SKM-1 treated with dmso at 0.1 percent for 144 hours (cell line): Measurements from ENCODE around the gene TRIM67.
"Not testable (repeated sequence)": the region's sequence is repeated elsewhere in the genome, so short reads cannot be mapped to it uniquely, and the experiment has no call there.

Experiments
- DNase-seq: peaks from one replicate; lab custom pipeline; 2025; ENCODE audit not compliant: unreplicated experiment; lab: John Stamatoyannopoulos, UW

The TRIM67 gene

DNA sequence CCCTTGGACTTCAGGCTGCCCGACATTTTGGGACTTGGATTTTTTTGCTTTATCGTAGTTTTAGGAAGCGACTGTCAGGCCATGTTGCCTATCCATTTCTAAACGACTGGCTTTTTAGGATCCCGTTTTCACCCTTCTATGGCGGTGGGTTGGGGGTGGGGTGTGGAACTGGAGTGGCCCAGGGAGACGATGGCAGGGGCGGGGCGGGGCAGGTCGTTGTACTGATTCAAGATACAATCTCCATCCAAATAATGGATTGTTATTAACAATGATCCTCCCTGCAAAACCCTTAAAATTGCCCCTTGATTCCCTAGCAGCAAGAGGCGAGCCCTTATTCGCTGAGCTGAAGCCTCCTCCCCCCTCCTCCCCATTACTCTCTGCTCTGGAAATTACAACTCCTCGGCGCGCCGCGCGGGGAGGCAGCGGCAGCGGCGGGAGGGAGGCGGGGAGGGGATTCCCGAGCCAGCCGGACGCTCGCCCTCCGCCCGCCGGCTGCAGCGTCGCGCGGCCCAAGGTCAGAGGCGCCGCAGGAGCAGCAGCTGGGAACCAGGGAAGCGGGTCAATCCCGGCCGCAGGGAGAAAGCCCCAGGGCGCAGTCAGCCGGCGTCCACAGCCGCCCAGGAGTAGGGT lies at the start of gene TRIM67:
Gene TRIM67 (plus strand): TSS at position 392 of the 630 bp plus-strand sequence. CDS start 912 bp downstream, outside the sequence.
- no peak for DNase-seq

- no peak for DNase-seq
Observed at GRCh38 chr1:231116738-231117137, 45.1 kb upstream of the TRIM67 start.

DNA sequence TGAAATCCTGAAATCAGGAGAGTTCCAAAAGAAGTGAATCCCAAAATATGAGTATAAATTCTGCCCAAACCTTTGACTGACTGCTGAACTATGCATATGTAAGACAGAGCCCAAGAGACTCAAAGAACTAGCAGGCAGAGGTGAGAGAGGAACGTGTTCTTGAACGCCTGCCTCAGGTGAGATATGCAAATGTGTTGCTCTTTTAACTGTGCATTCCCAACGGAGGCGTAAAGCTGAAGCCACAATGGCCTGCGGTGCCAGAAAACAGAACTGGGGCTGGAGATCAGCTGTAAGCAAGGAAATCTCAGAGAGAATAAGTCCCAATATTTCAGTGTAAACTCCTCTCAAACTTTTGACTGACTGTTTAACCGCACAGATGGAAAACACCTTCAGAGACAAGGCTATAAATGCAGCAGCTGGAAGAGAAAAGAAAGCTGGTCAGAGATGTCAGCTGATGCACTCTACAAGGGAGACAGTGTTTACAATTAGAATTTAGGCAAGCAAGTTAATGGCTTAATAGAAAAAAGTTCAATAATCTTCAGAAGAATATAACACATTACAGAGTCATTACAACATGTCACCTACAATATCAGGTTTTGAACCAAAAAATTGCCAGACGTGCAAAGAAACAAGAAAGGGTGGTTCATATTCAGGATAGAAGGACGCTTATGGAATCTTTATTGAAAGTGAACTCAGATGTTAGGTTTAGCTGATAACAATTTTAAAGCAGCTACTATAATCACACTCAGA lies 43.0 kb upstream of the TRIM67 start:
- DNase-seq: no peak

DNA sequence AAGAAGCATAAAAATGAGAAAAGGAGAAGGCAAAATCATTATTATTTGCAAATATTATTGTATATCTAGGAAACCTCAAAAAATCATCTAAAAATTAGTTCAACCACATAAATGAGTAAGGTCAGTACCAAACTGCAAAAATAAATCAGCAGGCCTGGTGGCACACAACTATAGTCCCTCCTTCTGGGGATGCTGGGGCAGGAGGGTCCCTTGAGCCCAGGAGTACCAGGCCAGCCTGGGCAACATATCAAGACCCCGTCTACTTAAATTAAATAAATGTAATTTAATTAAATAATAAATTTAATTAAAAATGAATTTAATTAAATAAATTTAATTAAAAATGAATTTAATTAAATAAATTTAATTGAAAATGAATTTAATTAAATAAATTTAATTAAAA lies 40.3 kb upstream of the TRIM67 start:
- peak; percentile 17 for DNase-seq

- no peak for DNase-seq
Observed at GRCh38 chr1:231122143-231122542, 39.7 kb upstream of the TRIM67 start.

DNA sequence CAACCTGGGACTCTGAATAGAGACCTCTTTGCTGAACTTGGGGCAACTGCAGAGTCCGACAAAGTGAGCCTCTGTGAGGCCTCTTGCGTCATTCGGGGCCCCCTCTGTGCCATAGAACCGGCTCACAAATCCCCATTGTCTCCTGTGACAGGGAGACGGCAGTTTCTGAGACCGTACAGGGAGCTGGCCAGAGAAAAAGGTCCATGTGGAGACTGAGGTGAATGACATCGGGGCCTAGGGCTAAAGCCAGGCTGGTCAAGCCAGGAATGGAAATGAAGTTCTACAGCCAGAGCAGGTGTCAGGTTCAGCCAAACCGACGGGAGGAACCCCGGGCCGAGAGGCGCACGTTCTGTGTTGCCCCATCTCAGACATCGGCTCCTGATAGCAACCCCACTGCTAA lies 37.1 kb upstream of the TRIM67 start:
- no peak for DNase-seq

DNA sequence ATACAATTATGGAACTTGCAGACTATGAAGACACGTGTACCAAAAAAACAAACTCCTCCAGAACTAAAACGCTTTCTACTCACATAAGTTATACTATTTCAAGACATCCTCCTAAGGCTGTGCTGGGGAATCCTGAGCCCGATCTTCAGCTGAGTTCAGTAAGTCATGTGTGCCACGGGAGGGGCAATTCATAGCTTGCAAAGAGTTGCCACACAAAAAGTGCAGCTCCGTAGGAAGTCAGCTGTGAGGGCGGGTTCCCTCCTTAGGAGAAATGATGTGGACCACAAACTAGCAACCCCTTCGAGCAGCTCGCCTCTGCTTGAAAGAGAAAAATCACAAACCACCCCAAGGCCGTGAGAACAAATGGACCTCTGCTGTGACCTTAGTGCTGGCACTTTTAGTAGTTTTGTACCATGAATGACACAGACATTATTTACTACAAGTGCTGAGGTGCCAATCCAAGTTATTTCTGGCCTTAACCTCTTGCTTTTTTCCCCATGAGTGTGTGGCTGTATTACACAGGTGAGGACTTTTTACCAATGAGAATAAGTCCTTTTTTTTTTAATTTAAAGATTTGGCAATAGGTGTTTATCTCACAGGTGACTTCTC lies 35.8 kb upstream of the TRIM67 start:
- DNase-seq: no peak

DNA sequence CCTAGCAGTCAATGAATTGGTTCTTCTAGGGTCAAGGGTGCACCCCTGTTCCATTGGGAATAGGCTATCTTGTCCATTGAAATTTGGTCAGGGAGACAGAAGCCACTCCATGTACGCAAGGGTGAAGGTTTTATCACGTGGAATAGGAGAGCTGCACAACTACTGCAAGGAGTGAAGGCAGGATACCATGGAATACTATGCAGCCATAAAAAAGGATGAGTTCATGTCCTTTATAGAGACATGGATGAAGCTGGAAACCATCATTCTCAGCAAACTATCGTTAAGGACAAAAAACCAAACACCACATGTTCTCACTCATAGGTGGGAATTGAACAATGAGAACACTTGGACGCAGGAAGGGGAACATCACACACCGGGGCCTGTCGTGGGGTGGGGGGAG lies 34.8 kb upstream of the TRIM67 start:
- DNase-seq: not testable (repeated sequence)

GRCh38 chr1:231128471-231128870 lies 33.4 kb upstream of the TRIM67 start:
- not testable (repeated sequence) for DNase-seq

DNA sequence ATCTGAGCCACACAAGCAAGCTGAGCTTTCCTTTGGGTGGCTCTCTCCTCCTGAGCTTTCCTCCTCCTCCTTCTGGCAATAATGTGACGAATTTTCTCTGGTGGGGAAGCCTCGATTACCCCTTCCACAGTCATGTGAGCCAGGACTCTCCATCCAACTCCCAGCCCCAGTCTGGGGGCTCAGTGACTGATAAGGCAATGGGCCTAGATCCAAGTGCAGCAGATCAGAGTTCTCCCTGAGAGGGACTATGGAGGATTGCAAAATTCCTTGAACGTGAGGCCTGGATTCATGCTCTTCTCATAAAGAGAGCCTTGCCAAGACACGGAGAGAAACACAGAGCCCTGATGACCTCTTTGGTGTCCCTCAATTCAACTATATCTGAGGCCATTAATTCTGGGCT lies 31.3 kb upstream of the TRIM67 start:
- DNase-seq: no peak

DNA sequence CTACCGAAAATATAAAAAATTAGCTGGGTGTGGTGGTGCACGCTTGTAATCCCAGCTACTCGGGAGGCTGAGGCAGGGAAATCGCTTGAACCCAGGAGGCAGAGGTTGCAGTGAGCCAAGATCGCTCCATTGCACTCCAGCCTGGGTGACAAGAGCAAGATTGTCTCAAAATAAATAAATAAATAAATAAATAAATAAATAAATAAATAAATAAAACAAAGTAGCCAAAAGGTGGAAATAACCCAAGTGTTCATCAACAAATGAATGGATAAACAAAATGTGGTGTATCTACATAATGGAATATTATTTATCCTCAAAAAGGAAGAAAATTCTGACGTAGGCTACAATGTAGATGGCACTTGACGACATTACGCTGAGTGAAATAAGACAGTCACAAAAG lies 29.3 kb upstream of the TRIM67 start:
- not testable (repeated sequence) for DNase-seq

GRCh38 chr1:231134624-231135023 lies 27.2 kb upstream of the TRIM67 start:
- no peak for DNase-seq

DNA sequence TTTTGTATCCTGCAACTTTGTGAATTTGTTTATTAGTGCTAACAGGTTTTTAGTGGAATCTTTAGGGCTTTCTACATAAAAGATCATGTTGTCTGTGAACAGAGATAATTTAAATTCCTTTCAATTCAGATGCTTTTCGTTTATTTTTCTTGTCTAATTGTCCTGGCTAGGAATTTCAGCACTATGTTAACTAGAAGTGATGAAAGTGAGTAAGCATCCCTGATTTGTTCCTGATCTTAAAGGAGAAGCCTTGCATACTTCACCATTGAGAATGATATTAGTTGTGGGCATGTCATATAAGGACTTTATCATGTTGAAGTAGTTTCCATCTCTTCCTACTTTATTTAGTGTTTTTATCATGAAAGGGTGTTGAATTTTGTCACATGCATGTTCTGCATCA lies 23.6 kb upstream of the TRIM67 start:
- no peak for DNase-seq

DNA sequence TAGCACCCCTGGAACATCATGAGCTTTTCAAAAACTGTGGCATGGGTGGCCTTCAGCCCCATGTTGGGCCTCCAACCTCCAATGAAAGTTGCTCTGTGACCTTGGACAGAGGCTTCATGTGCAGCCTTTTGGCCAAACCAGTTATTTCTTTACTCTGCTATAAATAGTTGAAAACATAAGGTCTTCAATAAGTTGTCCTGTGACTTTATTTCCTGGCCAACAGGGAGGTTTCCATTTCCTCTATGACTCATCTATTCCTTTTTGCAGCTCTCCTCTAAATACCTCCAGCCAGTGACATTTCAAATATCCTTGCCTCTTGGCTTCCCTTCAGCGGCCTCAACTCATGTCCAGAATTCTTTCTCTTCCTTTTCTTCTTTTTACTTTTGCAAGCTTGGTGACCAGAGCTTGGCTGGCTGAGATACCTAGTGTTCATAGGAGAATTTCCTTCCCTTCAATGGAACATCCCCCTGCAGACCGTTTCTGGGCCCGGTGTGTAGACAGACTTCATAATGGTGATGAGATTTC lies 22.7 kb upstream of the TRIM67 start:
- DNase-seq: peak; percentile 35

DNA sequence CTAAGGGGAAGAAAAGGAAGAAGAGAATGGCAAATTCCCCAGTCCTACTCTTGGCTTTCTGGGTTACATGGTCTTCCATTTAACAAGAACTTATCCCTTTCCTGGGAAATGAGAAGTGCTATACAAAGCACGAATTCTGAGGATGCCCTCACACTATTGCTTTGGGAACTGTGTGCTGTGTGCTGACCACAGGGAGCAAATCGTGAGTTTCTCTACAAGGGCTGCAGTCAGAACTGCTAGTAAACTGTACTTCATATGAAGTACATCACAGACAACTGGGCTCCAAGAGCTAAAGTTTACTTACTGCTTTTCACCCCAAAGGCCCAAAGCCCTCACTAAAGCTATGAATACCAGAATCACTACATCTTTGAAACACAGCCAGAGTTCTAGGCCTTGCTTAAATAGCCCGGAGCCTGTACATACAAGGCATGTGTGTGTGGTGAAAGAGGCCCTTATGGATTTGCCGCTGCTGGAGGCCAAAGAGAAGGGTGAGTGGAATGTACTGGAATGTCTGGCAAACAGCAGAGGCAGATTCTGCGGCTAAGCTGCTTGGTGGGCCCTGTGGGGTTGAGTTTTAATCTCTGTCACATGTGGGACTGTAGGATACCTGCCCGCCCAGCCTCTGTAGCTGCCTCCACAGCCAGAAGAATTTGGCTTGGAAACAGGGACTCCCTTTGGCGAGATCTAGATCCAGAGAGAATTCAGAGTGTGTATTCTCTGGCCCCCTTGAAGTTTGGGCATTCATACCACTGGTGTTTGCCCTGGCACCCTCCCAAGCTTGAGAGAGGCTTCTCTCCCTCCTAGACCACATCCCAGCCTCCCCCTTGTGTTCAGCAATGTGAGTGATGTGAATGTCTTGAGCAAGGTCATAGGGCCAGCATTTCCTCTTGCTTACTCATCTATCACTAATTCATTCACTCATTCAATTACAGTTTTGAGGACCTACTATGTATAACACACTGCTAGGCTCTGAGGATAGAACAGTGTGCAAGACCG lies 21.9 kb upstream of the TRIM67 start:
- DNase-seq: no peak

DNA sequence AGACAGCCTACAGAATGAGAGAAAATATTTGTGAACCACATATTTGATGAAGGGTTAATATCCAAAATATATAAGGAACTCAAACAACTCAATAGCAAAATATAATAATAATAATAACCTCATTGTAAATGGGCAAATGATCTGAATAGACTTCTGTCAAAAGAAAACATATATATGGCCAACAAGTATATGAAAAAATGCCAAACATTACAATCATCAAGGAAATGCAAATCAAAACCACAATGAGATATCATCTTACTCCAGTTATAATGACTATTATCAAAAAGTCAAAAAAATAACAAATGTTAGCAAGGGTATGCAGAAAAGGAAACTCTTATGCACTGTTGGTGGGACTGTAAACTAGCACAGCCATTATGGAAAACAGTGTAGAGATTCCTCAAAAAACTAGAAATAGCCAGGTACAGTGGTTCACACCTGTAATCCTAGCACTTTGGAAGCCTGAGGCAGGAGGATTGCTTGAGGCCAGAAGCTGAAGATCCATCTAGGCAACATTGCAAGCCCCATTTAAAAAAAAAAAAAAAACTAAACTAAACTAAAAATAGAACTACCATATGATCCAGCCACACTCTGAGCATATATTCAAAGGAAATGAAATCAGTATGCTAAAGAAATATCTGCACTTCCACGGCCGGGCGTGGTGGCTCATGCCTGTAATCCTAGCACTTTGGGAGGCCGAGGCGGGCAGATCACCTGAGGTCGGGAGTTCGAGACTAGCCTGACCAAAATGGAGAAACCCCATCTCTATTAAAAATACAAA lies 17.3 kb upstream of the TRIM67 start:
- DNase-seq: no peak

DNA sequence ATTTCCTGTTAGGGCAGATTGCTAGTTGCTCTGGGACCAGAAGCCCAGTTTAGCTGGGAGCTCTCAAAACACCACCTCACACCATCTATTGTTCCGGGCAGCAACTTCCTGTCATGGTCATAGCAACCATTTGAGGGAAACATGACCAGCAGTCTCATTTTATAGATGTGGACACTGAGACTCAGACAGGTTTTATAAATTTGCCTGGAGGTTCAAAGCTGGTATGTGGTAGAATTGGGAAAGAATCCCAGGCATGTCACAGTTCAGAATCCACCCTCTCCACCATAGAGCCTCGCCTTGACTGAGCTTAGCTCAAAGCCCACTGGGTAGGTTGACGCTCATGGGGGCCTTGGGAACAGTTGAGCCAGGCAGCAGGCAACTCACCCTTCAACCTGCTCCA lies 14.0 kb upstream of the TRIM67 start:
- DNase-seq: no peak

- no peak for DNase-seq
Observed at GRCh38 chr1:231151811-231152210, 10.0 kb upstream of the TRIM67 start.

- no peak for DNase-seq
Observed at GRCh38 chr1:231153726-231154125, 8.1 kb upstream of the TRIM67 start.

GRCh38 chr1:231155808-231156207 lies 6.0 kb upstream of the TRIM67 start:
- DNase-seq: no peak
